D721Med (cell line): Measurements from ENCODE around the gene SIDT2.

Experiments
- DNase-seq: peaks from one replicate; pipeline ENCODE4 v3.0.0; 2011; ENCODE audit warnings: low spot score; ENCODE audit not compliant: insufficient read length
- FAIRE-seq: peaks from 2 replicates; lab custom pipeline; 2011; peaks lifted over from hg19 to GRCh38; lab: Jason Lieb, UNC
- TF ChIP-seq, protein P1 (sequence below): IDR thresholded peaks from 2 replicates; pipeline ENCODE4 v1.5.1; 2012; ENCODE audit warnings: mild to moderate bottlenecking, control low read depth; ENCODE audit not compliant: insufficient read depth; ENCODE audit errors: missing control alignments

The SIDT2 gene

GRCh38 chr11:117191680-117192400 lies 13.3 kb downstream of the SIDT2 start:
- FAIRE-seq (no peak), DNase-seq (no peak)
- TF ChIP-seq, protein P1, sequence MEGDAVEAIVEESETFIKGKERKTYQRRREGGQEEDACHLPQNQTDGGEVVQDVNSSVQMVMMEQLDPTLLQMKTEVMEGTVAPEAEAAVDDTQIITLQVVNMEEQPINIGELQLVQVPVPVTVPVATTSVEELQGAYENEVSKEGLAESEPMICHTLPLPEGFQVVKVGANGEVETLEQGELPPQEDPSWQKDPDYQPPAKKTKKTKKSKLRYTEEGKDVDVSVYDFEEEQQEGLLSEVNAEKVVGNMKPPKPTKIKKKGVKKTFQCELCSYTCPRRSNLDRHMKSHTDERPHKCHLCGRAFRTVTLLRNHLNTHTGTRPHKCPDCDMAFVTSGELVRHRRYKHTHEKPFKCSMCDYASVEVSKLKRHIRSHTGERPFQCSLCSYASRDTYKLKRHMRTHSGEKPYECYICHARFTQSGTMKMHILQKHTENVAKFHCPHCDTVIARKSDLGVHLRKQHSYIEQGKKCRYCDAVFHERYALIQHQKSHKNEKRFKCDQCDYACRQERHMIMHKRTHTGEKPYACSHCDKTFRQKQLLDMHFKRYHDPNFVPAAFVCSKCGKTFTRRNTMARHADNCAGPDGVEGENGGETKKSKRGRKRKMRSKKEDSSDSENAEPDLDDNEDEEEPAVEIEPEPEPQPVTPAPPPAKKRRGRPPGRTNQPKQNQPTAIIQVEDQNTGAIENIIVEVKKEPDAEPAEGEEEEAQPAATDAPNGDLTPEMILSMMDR, result no peak

GRCh38 chr11:117192401-117192875 lies 13.9 kb downstream of the SIDT2 start:
- no peak for FAIRE-seq
- TF ChIP-seq, protein P1, result no peak
- no peak for DNase-seq

DNA sequence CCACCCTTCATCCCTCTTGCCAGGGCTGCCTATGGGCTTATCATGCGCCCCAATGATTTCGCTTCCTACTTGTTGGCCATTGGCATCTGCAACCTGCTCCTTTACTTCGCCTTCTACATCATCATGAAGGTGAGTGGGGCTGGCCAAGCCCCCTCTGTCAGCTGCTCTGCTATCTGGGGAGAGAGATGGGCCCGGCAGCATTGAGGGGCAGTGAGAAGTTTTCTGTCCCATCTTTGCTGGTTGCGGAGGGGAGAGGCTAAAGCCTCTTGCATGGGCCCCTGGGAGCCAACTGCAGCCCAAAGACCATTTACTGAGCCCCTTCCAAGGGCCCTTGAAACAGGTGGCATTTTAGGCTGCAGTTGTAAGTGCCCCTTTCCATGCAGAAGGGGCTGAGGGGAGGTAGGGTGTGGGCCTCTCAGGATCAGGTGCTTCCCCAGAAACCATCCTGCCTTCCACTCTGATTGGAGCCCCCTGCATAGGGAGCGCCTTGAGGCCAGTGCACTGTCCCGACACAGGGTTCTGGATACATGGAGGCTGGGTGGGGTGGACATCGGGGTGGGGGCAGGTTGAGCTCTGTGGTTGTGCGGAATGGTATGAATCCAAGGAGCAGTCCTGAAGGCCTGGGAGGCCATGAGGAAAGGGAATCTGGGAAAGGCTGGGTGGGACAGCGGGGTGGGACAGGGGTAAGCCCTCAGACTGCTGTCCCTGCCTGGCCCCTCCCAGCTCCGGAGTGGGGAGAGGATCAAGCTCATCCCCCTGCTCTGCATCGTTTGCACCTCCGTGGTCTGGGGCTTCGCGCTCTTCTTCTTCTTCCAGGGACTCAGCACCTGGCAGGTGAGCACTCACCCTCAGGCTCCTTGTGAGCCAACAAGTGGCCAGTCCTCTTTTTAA lies 14.8 kb downstream of the SIDT2 start:
- no peak for FAIRE-seq
- no peak for DNase-seq
- TF ChIP-seq, protein P1, result no peak

- TF ChIP-seq, protein P1, result no peak
- FAIRE-seq (no peak), DNase-seq (no peak)
Measured at GRCh38 chr11:117194267-117194666, 15.7 kb downstream of the SIDT2 start.

DNA sequence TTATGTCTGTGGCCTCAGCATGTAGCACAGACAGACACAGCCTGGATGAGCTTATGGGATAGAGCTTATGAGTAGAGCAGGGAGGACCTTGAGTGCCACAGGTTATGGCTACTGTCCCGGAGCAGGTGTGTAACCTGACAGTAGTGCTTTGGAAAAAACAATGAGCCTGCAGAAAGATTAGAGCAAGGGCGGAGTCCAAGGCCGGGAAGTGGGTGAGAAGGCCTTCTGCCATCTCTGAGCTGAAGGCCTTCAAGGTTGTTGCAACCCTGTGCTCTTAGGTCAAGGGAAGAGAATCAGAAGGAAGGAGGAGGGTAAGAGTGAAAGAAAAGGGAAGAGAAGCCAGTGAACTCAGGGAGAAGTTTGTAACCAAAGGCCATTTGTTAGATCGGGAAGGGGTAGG lies 16.7 kb downstream of the SIDT2 start:
- DNase-seq (no peak), FAIRE-seq (no peak)

DNA sequence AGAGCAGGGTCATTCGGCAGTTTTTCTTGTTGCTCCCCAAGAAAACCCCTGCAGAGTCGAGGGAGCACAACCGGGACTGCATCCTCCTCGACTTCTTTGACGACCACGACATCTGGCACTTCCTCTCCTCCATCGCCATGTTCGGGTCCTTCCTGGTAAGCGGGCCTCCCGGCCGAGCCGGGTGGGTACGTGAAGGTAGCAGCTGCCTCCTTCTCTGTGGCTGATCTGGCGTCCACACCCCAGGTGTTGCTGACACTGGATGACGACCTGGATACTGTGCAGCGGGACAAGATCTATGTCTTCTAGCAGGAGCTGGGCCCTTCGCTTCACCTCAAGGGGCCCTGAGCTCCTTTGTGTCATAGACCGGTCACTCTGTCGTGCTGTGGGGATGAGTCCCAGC lies 17.2 kb downstream of the SIDT2 start:
- FAIRE-seq (no peak), DNase-seq (no peak)
- TF ChIP-seq, protein P1, result no peak

More for the DNA sequence above, 16.7 kb downstream of the SIDT2 start:
- TF ChIP-seq, protein P1, result no peak
